SIG-M5 treated with dmso at 0.1 percent for 504 hours (cell line): Measurements from ENCODE around the gene ARSI.

Experiments
- DNase-seq: peaks from one replicate; lab custom pipeline; 2025; ENCODE audit not compliant: unreplicated experiment; lab: John Stamatoyannopoulos, UW

The ARSI gene

DNA sequence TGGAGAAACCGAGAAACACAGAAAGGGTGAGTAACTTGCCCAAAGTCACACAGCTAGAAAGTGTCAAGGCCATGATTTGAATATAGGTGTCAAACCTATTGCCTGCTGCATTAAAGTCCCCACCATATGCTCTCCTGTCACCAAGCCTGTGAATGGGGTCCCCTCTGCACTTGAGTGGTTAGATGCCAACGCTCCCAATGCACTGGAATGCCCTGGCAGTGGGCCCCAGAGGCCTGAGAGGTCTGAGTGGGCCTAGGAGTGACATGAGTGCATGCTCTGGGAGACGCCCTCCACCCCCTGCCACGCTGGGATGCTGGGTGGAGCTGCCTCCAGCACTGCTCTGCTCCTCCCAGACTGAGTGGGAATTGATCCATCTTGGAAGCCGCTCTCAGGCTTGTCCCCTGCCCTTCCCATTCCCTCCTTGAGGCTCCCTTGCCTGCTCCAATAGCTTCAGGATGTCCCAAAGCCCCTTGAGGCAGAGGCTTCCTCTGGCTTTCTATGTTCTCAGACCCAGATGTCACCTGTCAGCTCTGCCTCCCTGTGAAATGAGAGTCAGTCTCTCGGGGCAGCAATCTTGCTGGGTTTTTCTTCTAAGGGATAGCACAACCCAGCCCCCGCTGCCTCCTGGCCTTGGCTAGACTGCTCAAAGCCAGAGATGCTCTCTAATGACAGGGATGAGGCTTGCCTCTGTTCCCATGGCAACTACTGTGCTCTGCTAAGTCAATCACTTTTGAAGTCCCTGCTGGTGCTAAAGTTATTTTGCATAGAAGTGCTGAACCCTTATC, 6.6 kb upstream of the ARSI start:
- DNase-seq: no peak

DNA sequence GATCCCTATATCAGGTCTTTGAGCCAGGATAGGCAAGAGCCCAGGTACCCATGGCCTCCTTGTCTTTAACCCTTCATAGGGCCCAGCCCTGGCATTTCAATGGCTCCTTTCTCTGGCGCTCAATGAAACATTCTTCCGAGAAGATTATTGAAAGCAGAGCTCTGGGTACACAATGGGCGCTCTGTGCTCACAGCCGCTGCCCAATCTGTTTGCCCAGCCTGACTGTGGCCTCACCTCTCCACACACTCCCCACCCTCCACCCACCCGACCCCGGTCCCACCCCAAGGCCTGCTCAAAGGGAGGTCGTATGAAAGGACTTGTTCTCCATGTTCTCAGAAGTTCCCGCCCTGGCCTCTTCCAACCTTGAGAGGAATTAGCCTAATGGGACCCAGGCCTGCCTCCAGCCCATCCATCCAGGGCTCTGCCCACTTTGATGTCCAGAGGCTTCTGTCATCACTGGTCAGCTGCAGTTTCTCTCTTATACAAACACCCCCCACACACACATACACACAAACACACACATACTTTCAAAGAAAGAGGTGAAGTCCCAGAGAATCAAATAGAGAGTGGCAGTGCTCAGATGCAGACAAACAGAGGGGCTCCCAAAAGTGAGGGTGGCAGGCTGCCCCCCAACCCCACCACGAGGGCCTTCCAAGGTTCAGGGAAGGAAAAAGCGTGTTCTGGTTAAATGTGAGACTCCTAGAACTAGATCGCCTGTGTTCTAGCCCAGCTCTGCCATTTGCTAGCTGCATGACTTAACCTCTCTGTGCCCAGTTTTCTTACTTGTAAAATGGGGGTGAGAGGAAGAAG, 5.1 kb upstream of the ARSI start:
- DNase-seq: no peak

DNA sequence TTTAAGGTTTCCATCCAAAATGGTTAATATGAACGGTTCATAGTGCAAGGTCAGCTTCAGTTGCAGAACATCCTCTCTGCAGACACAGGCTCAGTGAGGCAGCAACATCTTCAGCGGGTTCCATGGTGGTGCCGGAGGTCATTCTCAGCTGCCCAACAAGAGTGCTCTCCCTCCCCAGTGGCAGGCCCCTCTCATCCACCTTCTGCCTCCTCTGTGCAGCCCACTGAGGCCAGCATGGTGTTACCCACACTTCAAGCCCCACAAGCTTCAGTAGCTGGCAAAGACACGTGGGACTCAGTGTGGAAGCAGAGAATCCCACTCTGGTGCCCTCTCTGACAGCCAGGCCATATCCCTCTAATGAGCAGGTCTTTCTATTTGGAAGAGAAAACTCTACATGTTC, 4.1 kb upstream of the ARSI start:
- no peak for DNase-seq

DNA sequence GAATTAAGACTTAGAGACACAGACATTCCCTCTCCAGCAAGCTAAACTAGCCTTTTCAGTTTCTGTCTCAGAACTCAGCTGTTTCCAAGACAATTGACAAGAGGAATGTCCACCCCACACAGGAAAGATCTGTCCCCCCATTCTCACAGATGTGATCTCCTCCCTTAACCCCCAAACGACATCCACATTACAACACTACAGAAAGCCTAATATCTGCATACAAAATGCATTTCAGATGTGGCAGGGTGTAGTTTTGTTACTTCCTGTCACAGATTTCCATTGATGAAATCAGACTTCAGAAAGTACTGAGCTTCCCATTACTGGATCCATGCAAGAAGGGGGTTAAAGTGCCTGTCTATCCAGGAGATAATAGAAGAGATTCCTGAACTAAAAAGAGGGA, 2.9 kb upstream of the ARSI start:
- DNase-seq: no peak

DNA sequence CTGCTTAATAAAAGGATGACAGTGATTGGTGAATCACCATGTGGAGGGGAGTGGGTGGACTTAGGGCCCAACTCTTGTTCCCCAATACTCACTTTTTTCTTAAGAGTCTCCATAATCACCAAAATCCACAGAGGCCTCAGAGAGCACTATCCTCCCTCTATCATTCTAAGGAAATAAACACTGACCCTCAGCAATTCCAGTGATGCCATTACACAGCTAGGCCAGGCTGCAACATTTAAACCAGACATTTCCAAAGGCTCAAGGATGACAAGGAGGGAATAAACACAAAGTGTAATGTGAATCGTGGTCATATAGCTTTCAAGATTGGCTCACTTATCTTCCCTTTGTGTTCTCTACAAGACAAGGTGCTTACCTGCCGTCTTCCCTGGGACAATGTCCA, 2.4 kb upstream of the ARSI start:
- no peak for DNase-seq

DNA sequence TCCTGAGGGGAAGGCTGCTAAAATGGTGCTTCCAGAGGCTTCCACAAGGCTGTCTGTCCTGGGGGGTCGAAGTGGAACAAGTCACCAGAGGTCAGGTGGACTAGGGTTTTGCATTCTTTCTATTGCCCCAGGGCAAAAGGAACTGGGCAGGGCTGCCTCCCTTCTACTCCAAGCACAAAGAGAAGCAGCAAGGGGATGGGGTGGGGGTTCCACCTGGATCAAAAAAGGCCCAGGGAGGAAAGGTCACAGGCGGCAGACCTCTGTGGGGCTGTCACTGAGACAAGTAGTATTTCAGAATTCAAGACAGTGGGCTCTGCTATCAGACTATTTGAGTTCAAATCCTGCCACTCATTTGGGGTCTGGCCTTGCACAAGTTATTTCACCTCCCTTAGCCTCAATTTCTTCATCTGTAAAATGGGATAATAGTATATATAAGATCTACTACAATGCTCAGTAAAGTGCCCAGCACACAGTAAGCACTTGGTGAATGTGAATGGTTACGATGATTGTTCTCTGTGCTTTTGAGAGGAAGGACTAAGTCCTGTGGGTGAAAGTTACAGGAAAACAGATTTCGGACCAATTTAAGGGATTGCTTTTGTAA, 1.9 kb upstream of the ARSI start:
- DNase-seq: no peak

DNA sequence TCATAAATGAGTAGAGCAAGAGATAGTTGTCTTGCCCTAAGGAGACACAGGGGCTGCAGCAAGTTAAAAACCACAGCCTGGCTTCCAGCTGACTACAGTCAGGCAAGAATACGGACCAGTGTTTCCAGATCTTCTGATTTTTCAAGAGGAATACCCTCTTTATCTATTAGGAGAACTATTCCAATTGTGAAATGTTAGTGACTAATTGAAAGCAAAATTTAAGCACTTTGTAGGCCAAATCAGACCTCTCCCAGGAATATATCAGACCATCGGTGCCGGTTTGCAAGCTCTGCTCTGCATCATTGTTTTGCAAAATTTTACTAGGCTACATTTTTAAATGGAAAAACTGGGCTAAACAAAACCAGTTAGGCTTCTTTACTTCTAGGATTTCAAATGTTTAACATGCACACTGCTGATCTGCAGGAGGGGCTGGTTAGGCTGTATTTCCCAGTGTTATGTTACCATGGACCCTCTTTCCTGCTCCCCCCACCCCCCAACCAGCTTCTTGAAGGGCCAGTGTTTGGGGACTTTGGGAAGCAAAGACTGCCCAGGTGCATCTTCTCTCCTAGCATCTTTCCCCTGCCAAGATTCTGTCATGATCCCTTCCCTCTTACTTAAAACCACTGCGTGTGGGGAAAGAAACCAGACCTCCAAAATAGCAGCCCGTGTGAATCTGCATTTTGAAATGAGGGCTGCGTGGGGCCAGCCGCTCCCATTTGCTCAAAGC, 1.1 kb upstream of the ARSI start:
- no peak for DNase-seq

DNA sequence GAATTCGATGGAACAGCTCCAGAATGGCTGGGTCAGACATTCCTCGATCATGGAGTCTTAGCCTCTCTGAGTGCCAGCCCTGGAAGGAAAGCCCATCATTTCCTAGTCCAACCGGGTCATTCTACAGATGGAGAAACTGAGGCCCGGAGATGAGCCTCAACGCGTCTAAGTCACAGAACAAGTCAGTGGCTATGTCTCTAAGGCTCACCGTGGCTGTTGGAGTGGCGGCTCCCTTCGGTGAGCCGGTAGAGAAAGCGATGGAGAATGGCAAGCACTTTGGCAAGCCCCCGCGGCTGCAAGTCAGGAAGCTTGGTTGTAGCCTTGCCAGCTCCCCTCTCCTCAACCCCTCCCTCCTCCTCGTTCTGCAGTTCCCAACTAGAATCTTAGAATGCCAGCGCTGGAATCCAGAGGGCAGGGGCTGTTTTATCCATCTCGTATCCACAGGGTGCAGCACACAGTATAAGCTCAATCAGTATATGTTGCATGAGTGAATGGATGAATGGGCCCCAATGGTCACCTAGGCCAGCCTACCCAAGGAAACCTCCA, 438 bp upstream of the ARSI start:
- no peak for DNase-seq

DNA sequence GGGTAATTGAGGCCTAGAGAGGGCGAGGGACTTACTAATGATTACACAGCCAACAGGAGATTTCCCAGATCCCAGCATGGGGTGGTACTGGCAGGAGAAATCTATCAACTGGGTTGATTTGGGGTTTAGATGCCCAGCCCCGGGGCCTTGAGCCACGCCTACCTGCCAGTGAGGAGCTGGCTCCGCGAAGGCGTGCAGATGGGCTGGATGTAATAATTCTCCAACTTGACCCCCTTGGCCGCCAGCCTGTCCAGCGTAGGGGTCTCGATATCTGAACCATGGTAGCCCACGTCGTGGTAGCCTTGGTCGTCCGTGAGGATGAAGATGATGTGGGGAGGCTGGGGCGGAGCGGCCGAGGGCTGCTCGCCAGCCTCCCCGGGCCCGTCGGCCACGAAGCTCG, 804 bp downstream of the ARSI start:
- DNase-seq: no peak

DNA sequence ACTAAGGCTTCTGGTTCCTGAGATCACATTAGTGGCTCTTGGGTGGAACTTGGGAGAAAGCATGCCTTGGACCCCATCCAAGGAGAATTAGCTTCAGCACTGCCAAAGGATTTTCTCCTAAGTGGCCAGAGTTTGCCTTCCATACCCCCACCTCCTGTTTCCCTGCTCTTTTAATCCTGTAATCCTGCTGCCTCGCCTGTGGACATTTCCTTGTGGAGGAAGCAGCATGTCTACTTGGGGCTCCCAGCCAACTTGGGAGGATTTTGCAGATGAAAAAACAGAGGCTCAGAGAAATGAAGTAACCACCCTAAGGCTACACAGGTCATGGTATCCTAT, 1.6 kb downstream of the ARSI start:
- no peak for DNase-seq

DNA sequence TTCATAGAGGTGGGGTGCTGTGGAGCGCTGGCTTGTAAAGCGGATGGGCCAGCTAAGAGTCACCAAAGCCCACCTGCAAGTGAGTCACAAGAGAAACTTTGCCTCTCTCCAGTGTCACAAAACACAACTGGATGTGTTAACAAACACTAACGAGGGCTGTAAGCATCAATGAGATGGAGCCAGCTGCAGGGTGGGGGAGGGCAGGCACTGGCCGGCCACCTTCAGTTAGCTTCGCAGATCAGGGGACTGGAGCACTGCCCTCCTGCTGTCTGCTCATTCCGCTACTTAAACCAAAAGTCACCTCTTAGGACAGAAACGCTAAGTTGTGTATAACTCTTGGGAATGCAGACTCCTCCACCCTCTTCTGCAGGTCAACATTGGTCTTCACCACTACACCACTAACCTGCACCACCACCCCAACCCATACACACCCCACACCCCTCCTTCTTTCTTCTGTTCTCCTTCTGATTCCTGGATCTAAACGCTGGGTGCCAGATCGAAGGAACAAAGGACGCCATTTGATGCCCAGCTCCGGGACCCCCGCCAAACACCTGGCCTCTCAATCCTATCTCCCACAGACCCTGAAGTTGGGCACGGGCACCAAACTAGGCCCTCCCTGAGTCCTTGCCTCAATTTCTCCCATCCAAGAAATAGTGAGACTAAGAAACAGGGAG, 2.1 kb downstream of the ARSI start:
- no peak for DNase-seq

DNA sequence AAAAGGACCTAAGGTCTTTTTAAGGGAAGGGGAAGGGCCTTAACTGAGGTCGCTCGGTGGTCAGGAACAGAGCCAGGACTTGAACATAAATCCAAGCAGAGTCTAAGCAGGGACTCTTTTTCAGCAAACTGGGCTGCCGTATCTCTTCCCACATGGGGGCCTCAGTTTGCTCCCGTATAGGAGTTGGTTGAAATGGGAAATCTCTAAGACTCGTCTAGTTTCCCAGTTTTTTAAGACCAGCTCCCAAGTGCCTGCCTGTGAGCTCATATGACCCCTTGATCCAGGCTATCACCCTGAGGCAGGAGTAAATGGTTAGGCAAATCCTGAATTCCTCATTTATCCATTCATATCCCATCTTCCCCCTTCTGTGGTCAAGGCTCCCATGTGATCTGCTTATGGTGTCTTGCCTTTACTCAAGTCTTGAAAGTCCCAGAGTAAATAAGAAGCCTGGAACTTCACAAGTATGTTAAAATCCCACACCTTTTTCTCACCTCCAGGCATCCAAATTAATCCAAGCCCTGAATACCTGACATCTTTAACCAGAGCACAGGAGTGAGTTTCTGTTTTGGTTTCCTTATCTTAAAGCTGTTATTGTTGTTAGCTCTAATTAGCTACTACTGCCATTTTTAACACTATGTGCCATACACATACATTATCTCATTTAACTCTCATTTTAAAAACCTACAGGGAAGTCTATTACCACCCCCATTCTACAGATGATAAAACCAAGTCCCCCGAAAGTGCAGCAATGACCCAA, 3.0 kb downstream of the ARSI start:
- DNase-seq: no peak

DNA sequence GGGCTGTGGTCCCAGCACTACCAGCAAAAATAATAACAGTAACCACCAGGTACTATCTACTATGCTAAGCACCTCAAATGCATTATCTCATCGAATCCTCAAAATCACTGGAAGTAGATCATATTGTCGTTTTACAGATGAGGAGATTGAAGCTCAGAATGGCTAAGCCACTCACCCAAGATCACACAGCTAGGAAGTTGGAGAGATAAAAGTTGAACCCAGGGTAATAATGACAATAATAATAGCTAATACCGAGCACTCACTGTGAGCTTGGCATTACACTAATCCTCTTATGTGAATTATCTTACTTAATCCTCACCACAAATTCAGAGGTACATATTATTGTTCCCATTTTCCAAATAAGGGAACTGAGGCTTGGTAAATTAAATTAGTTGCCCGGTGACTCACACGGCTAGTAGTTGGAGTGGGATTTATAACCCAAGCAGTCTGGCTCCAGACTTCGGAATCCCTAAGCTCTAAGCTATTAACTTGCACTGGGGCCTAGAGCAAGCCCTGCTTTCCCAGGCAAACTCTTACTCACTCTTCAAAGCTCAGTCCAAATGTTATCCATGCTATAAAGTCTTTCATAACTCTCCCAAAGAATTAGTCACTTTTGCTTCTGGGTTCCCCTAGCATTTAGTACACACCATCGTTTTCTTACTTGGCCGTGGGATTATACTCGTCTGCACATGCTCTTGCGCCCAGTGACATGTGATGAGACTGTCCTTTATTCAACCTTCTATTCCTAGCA, 3.8 kb downstream of the ARSI start:
- no peak for DNase-seq

DNA sequence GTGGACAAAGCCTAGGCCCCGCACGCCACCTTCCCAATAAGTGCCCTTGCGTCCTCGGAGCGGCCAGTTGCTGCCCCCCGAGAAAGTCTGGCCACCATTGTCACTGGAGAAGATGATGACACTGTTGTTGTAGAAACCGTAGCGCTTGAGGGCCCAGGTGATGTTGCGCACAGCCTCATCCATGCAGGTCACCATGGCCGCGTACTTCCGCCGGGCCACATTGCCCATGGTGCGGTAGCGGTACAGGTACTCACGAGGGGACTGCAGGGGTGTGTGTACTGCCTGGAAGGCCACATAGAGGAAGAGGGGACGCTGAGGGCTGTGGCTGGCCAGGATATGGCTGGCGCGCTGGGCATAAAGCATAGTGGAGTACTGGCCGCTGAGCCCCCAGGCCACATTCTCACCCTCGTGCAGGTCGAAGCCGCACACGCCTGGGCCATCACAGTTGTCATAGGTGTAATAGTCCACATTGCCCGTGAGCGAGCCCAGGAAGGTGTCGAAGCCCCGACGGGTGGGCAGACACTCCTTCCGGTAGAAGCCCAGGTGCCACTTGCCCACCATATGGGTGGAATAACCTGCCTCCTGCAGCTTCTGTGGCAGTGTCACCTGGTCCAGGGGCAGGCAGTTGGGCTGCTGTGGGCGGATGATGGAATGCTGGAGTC, 4.6 kb downstream of the ARSI start:
- no peak for DNase-seq

DNA sequence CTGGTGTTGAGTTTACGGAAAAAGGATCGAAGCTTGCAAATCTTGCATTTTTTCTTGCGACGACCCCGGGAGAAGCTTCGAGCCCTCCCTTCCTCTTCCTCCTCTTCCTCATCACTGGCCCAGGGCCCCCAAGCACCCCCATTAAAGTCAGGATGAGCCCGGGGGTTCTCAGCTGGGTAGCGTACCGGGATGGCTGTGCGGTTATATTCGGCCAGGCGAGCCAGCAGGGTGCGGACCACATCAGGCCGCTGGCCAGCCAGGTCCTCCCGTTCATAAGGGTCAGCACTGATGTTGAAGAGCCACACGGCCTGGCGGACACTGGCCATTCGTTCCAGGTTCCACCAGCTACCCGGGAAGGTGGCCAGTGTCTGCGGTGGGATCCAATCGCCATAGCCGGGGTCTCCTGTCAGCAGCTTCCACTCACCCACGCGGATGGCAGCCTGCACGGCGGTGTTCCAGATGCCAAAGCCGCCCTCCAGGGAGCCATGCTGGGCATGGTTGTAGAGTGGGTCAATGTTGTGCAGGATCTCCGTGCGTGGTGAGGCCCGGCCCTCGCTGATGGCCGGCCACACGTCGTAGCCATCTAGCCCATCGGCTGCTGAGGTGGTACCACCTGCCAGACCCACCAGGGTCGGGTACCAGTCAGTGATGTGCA, 5.3 kb downstream of the ARSI start:
- DNase-seq: no peak

DNA sequence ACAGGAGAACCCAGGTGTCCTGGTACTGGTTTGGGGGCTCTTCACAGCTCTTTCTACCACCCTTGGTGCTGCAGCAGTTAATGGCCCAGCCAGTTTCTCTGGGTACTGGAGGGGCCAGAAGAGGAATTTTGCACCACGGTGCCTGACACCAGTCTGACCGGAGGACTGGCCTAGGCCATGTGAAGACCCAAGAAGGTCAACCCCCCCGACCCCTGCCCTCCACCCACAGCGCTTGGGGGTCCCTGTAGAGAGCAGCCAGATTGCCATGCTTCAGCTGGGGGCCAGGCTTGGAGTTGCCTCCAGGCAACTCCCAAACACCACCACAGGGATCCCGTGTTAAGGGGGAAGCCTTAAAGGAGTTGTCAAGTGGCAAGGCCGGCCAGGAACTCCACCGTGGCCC, 6.2 kb downstream of the ARSI start:
- no peak for DNase-seq

DNA sequence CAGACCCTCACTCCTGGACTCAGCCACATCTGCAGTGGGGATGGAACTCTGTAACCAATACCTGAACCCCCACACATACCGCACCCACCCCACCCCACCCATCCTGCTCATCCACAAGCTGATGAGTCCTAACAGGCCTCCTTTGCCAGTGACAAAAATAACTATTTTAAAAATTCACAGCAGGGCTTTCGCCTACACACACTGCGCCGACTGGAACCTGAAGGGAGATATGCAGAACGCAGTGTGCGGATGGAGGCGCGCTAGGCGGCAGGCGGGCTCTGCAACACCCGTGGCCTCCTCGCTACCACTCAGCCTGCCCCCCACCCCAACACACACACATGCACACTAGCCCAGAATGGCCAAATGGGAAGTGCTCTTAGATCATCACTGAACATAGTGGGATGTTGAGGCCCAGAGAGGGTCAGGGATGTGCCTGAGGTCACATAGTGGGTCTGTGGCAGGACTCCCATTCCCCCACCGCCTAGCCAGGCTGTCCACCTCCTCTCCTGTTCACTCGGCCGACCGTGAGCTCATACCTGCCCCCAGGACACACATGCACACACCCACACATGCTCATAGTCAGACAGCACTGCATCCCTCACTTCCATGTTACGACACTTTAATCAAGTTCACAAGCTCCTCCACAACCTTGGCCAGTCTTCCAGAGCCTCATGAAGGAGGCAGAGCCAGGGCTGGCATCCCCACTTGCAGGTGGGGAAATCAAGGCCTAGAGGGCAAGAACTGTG, 6.8 kb downstream of the ARSI start:
- DNase-seq: no peak

DNA sequence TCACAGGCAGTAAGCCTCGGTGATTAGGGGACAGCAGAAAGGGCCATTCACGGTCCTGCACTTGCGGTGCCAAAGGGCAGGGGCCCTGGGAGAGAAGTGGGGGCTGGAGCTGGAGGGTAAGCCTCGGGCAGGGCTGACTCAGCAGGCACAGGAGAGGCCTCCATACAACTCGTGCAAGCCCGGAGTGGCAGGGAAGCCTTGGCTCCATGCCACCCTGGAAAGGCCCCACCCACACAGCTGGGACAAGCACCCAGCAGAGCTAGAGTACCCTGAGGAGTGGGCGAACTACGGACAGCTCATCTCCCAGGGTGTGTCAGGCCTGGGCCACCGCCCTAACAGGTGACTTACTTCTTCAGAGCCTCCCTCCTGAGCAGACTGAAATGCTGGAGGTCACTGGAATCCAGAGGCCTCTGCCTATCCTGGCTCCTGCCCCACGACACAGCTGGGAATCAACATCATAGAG, 7.5 kb downstream of the ARSI start:
- no peak for DNase-seq
